Left colon (tissue), 2 donors: ENCODE results near the gene RHOBTB3. TPM values are rescaled to one million over a fixed set of nuclear protein-coding genes. Genes with fewer than 3 reads are reported as not detected.

Experiments
- ATAC-seq: fragments of 200-7000 bp; cut with Tn5 transposase; one replicate; pipeline ENCODE4 v1.9.1; 2020; ENCODE audit warnings: mild to moderate bottlenecking, moderate library complexity
- DNase-seq, 2 donors: peaks; one replicate each; pipeline ENCODE4 v3.0.0-alpha.2; 2020
- intact Hi-C, 2 donors: fragments of 100-400 bp; cut with DNase I in 1 of 2; cut with micrococcal nuclease in 1 of 2; formaldehyde crosslinking; loops; one replicate each; pipeline versions ENCODE4 v1.11.2 to v1.14.0; 2022; cut with DNase I, micrococcal nuclease
- total RNA-seq, 2 donors: library from RNA; stranded (reverse); fragmentation: NEBNext Ultra II Directional; extraction: Animal tissue kit (Norgen Biotek cat#: 25700); gene quantifications; one replicate each; pipeline ENCODE4 v1.2.1, GENCODE V29; 2021
- donor health status: DM: no; HTN: no; CAD: no.
- donor health status: DM: yes; HTN: yes; CAD: no.

The RHOBTB3 gene
- total RNA-seq, 2 donors from 2014 or later, result 49.8 to 54.0 TPM

- no peak for ATAC-seq
- intact Hi-C loops, result no loop called here
- DNase-seq, result no peak
Observed at GRCh38 chr5:95748133-95748532, 17.0 kb downstream of the RHOBTB3 start.

- ATAC-seq (no peak), DNase-seq (no peak)
- intact Hi-C loops, result no loop called here
Observed at GRCh38 chr5:95754545-95754944, 23.4 kb downstream of the RHOBTB3 start.

- intact Hi-C loops, result no loop called here
- ATAC-seq, result peak; percentile 57
- peak in 1 of 2 donors; percentile 32 for DNase-seq
Observed at GRCh38 chr5:95759005-95759404, 27.9 kb downstream of the RHOBTB3 start.

- intact Hi-C loops, result no loop called here
- DNase-seq (no peak), ATAC-seq (peak; percentile 93)
Observed at GRCh38 chr5:95759634-95760033, 28.5 kb downstream of the RHOBTB3 start.

- DNase-seq, result no peak
- intact Hi-C loops, result no loop called here
- ATAC-seq, result peak; percentile 48
Observed at GRCh38 chr5:95760273-95761191, 29.4 kb downstream of the RHOBTB3 start.

GRCh38 chr5:95761771-95762651 lies 30.9 kb downstream of the RHOBTB3 start:
- ATAC-seq, result no peak
- no peak for DNase-seq
- intact Hi-C loops, result no loop called here

- DNase-seq, result no peak
- no peak for ATAC-seq
- intact Hi-C loops, result no loop called here
Observed at GRCh38 chr5:95762652-95763041, 31.5 kb downstream of the RHOBTB3 start.

- DNase-seq, result no peak
- intact Hi-C loops, result no loop called here
- ATAC-seq, result no peak
Observed at GRCh38 chr5:95763941-95764340, 32.8 kb downstream of the RHOBTB3 start.

- intact Hi-C loops, result no loop called here
- no peak for ATAC-seq
- DNase-seq, result no peak
Observed at GRCh38 chr5:95768731-95769130, 37.6 kb downstream of the RHOBTB3 start.

- intact Hi-C loops, result loop anchor here in 1 of 2 donors (10.0 kb wide), 1 partner anchor 564 kb away; no protein-coding TSS in a partner anchor
- no peak for DNase-seq
- ATAC-seq, result peak; percentile 72
Observed at GRCh38 chr5:95770830-95771708, 39.9 kb downstream of the RHOBTB3 start.

GRCh38 chr5:95771892-95772291 lies 40.8 kb downstream of the RHOBTB3 start:
- no peak for DNase-seq
- intact Hi-C loops, result loop anchor here in 1 of 2 donors (10.0 kb wide), 1 partner anchor 563 kb away; no protein-coding TSS in a partner anchor
- no peak for ATAC-seq

GRCh38 chr5:95773335-95774059 lies 42.4 kb downstream of the RHOBTB3 start:
- ATAC-seq (no peak), DNase-seq (no peak)
- intact Hi-C loops, result loop anchor here in 1 of 2 donors (10.0 kb wide), 1 partner anchor 561 kb away; no protein-coding TSS in a partner anchor

GRCh38 chr5:95777441-95777840 lies 46.3 kb downstream of the RHOBTB3 start:
- ATAC-seq, result no peak
- no peak for DNase-seq
- intact Hi-C loops, result loop anchor here in 1 of 2 donors (10.0 kb wide), 1 partner anchor 557 kb away; no protein-coding TSS in a partner anchor

GRCh38 chr5:95778713-95779436 lies 47.7 kb downstream of the RHOBTB3 start:
- ATAC-seq, result peak; percentile 75
- DNase-seq, result no peak
- intact Hi-C loops, result loop anchor here in 1 of 2 donors (10.0 kb wide), 1 partner anchor 556 kb away; no protein-coding TSS in a partner anchor

GRCh38 chr5:95779611-95780010 lies 48.5 kb downstream of the RHOBTB3 start:
- intact Hi-C loops, result loop anchor here (2.0 to 10.0 kb wide), 4 partner anchors 65 to 555 kb away; partner anchors contain the start of gene RFESD (in 1 of the 2)
- ATAC-seq (no peak), DNase-seq (no peak)

GRCh38 chr5:95780597-95780996 lies 49.5 kb downstream of the RHOBTB3 start:
- no peak for ATAC-seq
- no peak for DNase-seq
- intact Hi-C loops, result loop anchor here (2.0 to 10.0 kb wide), 3 partner anchors 64 to 136 kb away; partner anchors contain the start of gene RFESD (in 1 of the 2)

GRCh38 chr5:95781101-95781583 lies 50.0 kb downstream of the RHOBTB3 start:
- DNase-seq (peak; percentile 79 to 85), ATAC-seq (peak; percentile 93)
- intact Hi-C loops, result loop anchor here (2.0 to 10.0 kb wide), 3 partner anchors 64 to 136 kb away; partner anchors contain the start of gene RFESD (in 1 of the 2)
